ENCODE data around the gene BICD1. TPM values are rescaled to one million over a fixed set of nuclear protein-coding genes. Genes with fewer than 3 reads are reported as not detected.

The BICD1 gene
- total and polyA plus RNA-seq, 2 of the 13 experiments (the other 11 are each of a cell fraction or from before 2014, with no cell fraction given) = 4.5 to 5.2 TPM

GRCh38 chr12:32076941-32077340 is 29.7 kb upstream of the BICD1 start (continued):
- no peak for TF ChIP-seq ZNF431 (CRISPR knock-in tag; IDR thresholded peaks at IDR 0.05; ENCODE audit: borderline replicate concordance, low read depth)

- CTCF ChIA-PET (ENCODE audit: low intra/inter-chr PET ratio, low total read pairs) = no interaction called here
Measured at GRCh38 chr12:32080435-32080834, 26.2 kb upstream of the BICD1 start.

GRCh38 chr12:32083489-32083888 is 23.2 kb upstream of the BICD1 start:
- H3K27me3 ChIP-seq (ENCODE audit: control insufficient read depth in 1 of 2, insufficient read depth in 2 of 2, low read length in 2 of 2) = no peaks in the 10 kb centered on the region
- TF ChIP-seq MEIS2 (CRISPR knock-in tag; IDR thresholded peaks at IDR 0.05) = no peak
- no peak for TF ChIP-seq JDP2 (CRISPR knock-in tag; IDR thresholded peaks at IDR 0.05; ENCODE audit: borderline replicate concordance)
- TF ChIP-seq TRAFD1 (CRISPR knock-in tag; IDR thresholded peaks at IDR 0.05; ENCODE audit: borderline replicate concordance) = no peak
- TF ChIP-seq BRF2 (CRISPR knock-in tag; IDR thresholded peaks at IDR 0.05) = no peak
- no peak for TF ChIP-seq MLLT10 (CRISPR knock-in tag; IDR thresholded peaks at IDR 0.05)
- TF ChIP-seq ZBTB49 (CRISPR knock-in tag; IDR thresholded peaks at IDR 0.05; ENCODE audit: borderline replicate concordance) = no peak
- TF ChIP-seq MTF1 (CRISPR knock-in tag; IDR thresholded peaks at IDR 0.05) = no peak
- no peak overlapping the region for H3K4me2 ChIP-seq (ENCODE audit: low read depth, low read length)
- no peak overlapping the region for H3K9ac ChIP-seq (ENCODE audit: insufficient read depth, low read depth, low read length)
- H3K9me3 ChIP-seq (ENCODE audit: low read length) = no peaks in the 10 kb centered on the region
- H3K4me3 ChIP-seq (replicated peaks in 1 of 3; ENCODE audit: insufficient read depth in 1 of 3, low read depth in 2 of 3, low read length in 3 of 3) = no peak overlapping the region
- POLR2A ChIA-PET = no interaction called here
- WGBS (ENCODE audit: low lambda C conversion rate) = 73% methylated on average over 5 of the region's 5 CpGs
- intact Hi-C loops (cut with micrococcal nuclease; ENCODE audit: unreplicated experiment) (no loop called here), in situ Hi-C loops (cut with HindIII; ENCODE audit: extremely low pct_ligation_motif_present, low pct_unique_long_range_greater_than_20kb) (no loop called here)
- CTCF ChIA-PET (ENCODE audit: low intra/inter-chr PET ratio, low total read pairs) = no interaction called here
- FAIRE-seq (no peak), ATAC-seq (no peak), DNase-seq (ENCODE audit: low spot score) (no peak)
- H4K20me1 ChIP-seq (ENCODE audit: insufficient read depth, low read length) = no peaks in the 10 kb centered on the region
- no peak overlapping the region for H3K27ac ChIP-seq (ENCODE audit: extremely low read length, insufficient read depth, low read length)
- H3K4me1 ChIP-seq (ENCODE audit: insufficient read depth, low read length) = no peaks in the 10 kb centered on the region
- H3K79me2 ChIP-seq (ENCODE audit: insufficient read depth, low read length) = no peaks in the 10 kb centered on the region
- no peaks in the 10 kb centered on the region for H3K36me3 ChIP-seq (replicated peaks in 1 of 2; ENCODE audit: control insufficient read depth in 1 of 2, insufficient read depth in 2 of 2, low read length in 2 of 2)
- no peak overlapping the region for H2AFZ ChIP-seq (ENCODE audit: low read length)
- BruUV-seq (replicated peaks) = no TSS peak

More at GRCh38 chr12:32080435-32080834, 26.2 kb upstream of the BICD1 start:
- Histone ChIP-seq H3K4me2 (ENCODE audit: low read depth, low read length) (no peak overlapping the region), H3K4me3 (replicated peaks in 1 of 3; ENCODE audit: insufficient read depth in 1 of 3, low read depth in 2 of 3, low read length in 3 of 3) (no peak overlapping the region), H3K27me3 (ENCODE audit: control insufficient read depth in 1 of 2, insufficient read depth in 2 of 2, low read length in 2 of 2) (no peaks in the 10 kb centered on the region; a peak in 1 of 5 replicates), H4K20me1 (ENCODE audit: insufficient read depth, low read length) (no peaks in the 10 kb centered on the region), H3K4me1 (ENCODE audit: insufficient read depth, low read length) (no peaks in the 10 kb centered on the region), H3K36me3 (replicated peaks in 1 of 2; ENCODE audit: control insufficient read depth in 1 of 2, insufficient read depth in 2 of 2, low read length in 2 of 2) (no peaks in the 10 kb centered on the region), H2AFZ (ENCODE audit: low read length) (no peak overlapping the region), H3K9ac (ENCODE audit: insufficient read depth, low read depth, low read length) (no peak overlapping the region), H3K79me2 (ENCODE audit: insufficient read depth, low read length) (no peaks in the 10 kb centered on the region), H3K27ac (ENCODE audit: extremely low read length, insufficient read depth, low read length) (no peak overlapping the region), H3K9me3 (ENCODE audit: low read length) (no peaks in the 10 kb centered on the region)
- DNase-seq (ENCODE audit: low spot score) (no peak), FAIRE-seq (no peak), ATAC-seq (no peak)
- TF ChIP-seq SRSF1 (optimal IDR thresholded peaks at IDR 0.05; ENCODE audit: low read depth, low read length) (no peak), ATRX (CRISPR knock-in tag; IDR thresholded peaks at IDR 0.05; ENCODE audit: borderline replicate concordance) (no peak)
- WGBS (ENCODE audit: low lambda C conversion rate) = 40% methylated on average over 3 of the region's 3 CpGs
- in situ Hi-C loops (cut with HindIII; ENCODE audit: extremely low pct_ligation_motif_present, low pct_unique_long_range_greater_than_20kb) (no loop called here), intact Hi-C loops (cut with micrococcal nuclease; ENCODE audit: unreplicated experiment) (no loop called here)
- POLR2A ChIA-PET = no interaction called here
- BruUV-seq (replicated peaks) = no TSS peak

All from HepG2 (cell line).